PC-9 (cell line): ENCODE results near the gene CADPS2. TPM values are rescaled to one million over a fixed set of nuclear protein-coding genes. Genes with fewer than 3 reads are reported as not detected.

Experiments used
- BruUV-seq: library from RNA; stranded (reverse); fragments of 400-500 nt; replicated peaks from 2 replicates; lab custom pipeline; 2021; lab: Mats Ljungman, UMichigan
- CTCF ChIA-PET: fragments of 300-600 bp; sonication (Branson Sonifier 250); formaldehyde crosslinking; loops from one replicate; lab custom pipeline; 2022; ENCODE audit warnings: antibody characterized with exemption; lab: Charles Lee
- POLR2A ChIA-PET: fragments of 300-600 bp; sonication (Branson Sonifier 250); formaldehyde crosslinking; loops from one replicate; lab custom pipeline; 2022; ENCODE audit warnings: antibody characterized with exemption; ENCODE audit not compliant: unreplicated experiment; lab: Charles Lee
- DNase-seq, 2 experiments: peaks; one replicate each; pipeline versions ENCODE4 v3.0.0 to v3.0.0-alpha.2; 2015 to 2022; ENCODE audit warnings: mixed read lengths in 1 of 2
- H2AFZ ChIP-seq: fragments of 200-600 bp; sonication (generic); 2 replicates; pipeline ENCODE4 v1.8.1; 2017; ENCODE audit warnings: antibody characterized with exemption
- H3F3A ChIP-seq: fragments of 200-600 bp; sonication (generic); 2 replicates; pipeline ENCODE4 v1.8.1; 2017; ENCODE audit warnings: antibody characterized with exemption, mild to moderate bottlenecking, low read depth; ENCODE audit not compliant: insufficient read depth
- H3K27ac ChIP-seq: fragments of 200-600 bp; sonication (generic); 2 replicates; pipeline ENCODE4 v1.6.1; 2016; ENCODE audit warnings: mixed run types
- H3K27me3 ChIP-seq: fragments of 200-600 bp; sonication (generic); 2 replicates; pipeline ENCODE4 v1.6.1; 2016; ENCODE audit warnings: low read depth, mixed run types; ENCODE audit not compliant: insufficient read depth
- H3K36me3 ChIP-seq: fragments of 200-600 bp; sonication (generic); 2 replicates; pipeline ENCODE4 v1.6.1; 2016; ENCODE audit warnings: low read depth, mixed run types
- H3K4me1 ChIP-seq: fragments of 200-600 bp; sonication (generic); replicated peaks from 2 replicates; pipeline ENCODE4 v1.6.1; 2016; ENCODE audit warnings: mixed run types; ENCODE audit not compliant: insufficient read depth
- H3K4me2 ChIP-seq: fragments of 200-600 bp; sonication (generic); 2 replicates; pipeline ENCODE4 v1.6.1; 2017; ENCODE audit warnings: mixed run types
- H3K4me3 ChIP-seq: fragments of 200-600 bp; sonication (generic); 2 replicates; pipeline ENCODE4 v1.6.1; 2016; ENCODE audit warnings: mixed run types
- H3K79me2 ChIP-seq: fragments of 200-600 bp; sonication (generic); 2 replicates; pipeline ENCODE4 v1.6.1; 2017; ENCODE audit warnings: low read depth, mixed run types
- H3K9me2 ChIP-seq: fragments of 200-600 bp; sonication (generic); 2 replicates; pipeline ENCODE4 v1.8.1; 2017; ENCODE audit warnings: mild to moderate bottlenecking; ENCODE audit not compliant: insufficient read depth
- H3K9me3 ChIP-seq: fragments of 200-600 bp; sonication (generic); 2 replicates; pipeline ENCODE4 v1.8.1; 2016; ENCODE audit warnings: low read depth; ENCODE audit not compliant: insufficient read depth
- H4K20me1 ChIP-seq: fragments of 200-600 bp; sonication (generic); 2 replicates; pipeline ENCODE4 v1.8.1; 2017; ENCODE audit not compliant: insufficient read depth
- EZH2 ChIP-seq: fragments of 200-600 bp; sonication (generic); IDR thresholded peaks from 2 replicates; pipeline ENCODE4 v1.8.0; 2017; ENCODE audit warnings: antibody characterized with exemption, low read depth
- intact Hi-C: fragments of 100-400 bp; cut with micrococcal nuclease; formaldehyde crosslinking; loops from one replicate; pipeline ENCODE4 v1.10.0; 2022; ENCODE audit not compliant: unreplicated experiment
- total RNA-seq: library from RNA; stranded (reverse); gene quantifications from 2 replicates; pipeline ENCODE4 v1.2.3, GENCODE V29; 2021
- TF ChIP-seq, protein P1 (sequence below): fragments of 200-600 bp; sonication (generic); conservative IDR thresholded peaks from 2 replicates; pipeline ENCODE4 v1.6.1; 2017; ENCODE audit warnings: mixed run types, antibody characterized with exemption, mild to moderate bottlenecking, moderate library complexity

Gene CADPS2
- total RNA-seq, 1 experiment from 2014 or later = 11.9 TPM

DNA sequence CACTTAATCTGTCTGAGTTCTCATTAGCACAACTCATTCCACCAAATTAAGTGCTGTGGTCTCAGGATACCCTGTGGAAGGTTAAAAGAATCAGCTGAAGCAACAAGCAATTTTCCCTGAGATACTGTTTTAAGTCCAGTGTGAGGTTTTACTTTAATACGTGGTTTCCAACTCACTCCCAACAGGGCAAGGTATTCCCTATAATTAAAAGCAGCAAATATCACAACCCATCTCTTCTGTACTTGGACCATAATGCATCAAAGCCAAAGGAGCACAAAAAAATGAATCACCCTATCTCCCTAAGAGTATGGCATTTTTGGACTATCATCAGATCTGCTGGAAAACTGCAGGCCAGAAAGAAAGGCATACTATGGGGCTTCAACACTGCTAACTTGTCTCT is 4.9 kb downstream of the CADPS2 start:
- H4K20me1 ChIP-seq = no peaks in the 10 kb centered on the region

DNA sequence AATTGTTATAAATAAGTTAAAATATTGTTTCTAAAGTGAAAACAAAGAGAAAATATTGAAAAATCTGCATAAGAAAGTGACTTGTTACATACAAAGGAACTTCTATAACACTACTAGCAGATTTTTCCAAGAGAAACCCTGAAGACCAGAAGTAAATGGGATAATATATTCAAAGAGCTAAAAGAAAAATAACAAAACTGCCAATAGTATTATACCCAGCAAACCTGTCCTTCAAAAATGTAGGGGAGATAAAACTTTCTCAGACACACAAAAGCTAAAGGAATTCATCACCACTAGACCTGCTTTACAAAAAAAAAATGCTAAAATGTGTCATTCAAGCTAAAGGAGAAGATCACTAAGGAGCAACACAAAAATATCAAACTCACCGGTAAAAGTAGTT is 17.0 kb downstream of the CADPS2 start:
- H3K27ac ChIP-seq = no peak overlapping the region
- H3K79me2 ChIP-seq = no peaks in the 10 kb centered on the region
- no peaks in the 10 kb centered on the region for H3K9me2 ChIP-seq
- no TSS peak for BruUV-seq
- no peaks in the 10 kb centered on the region for H3K9me3 ChIP-seq
- ChIA-PET POLR2A (no interaction called here), CTCF (no interaction called here)
- H3K36me3 ChIP-seq = no peaks in the 10 kb centered on the region
- no peaks in the 10 kb centered on the region for H3F3A ChIP-seq
- no peaks in the 10 kb centered on the region for H3K27me3 ChIP-seq
- intact Hi-C loops = no loop called here
- H4K20me1 ChIP-seq = no peaks in the 10 kb centered on the region
- DNase-seq = no peak
- H2AFZ ChIP-seq = no peak overlapping the region
- H3K4me3 ChIP-seq = no peak overlapping the region
- TF ChIP-seq, protein P1, sequence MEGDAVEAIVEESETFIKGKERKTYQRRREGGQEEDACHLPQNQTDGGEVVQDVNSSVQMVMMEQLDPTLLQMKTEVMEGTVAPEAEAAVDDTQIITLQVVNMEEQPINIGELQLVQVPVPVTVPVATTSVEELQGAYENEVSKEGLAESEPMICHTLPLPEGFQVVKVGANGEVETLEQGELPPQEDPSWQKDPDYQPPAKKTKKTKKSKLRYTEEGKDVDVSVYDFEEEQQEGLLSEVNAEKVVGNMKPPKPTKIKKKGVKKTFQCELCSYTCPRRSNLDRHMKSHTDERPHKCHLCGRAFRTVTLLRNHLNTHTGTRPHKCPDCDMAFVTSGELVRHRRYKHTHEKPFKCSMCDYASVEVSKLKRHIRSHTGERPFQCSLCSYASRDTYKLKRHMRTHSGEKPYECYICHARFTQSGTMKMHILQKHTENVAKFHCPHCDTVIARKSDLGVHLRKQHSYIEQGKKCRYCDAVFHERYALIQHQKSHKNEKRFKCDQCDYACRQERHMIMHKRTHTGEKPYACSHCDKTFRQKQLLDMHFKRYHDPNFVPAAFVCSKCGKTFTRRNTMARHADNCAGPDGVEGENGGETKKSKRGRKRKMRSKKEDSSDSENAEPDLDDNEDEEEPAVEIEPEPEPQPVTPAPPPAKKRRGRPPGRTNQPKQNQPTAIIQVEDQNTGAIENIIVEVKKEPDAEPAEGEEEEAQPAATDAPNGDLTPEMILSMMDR = no peak
- TF ChIP-seq EZH2 = no peak
- H3K4me1 ChIP-seq = no peaks in the 10 kb centered on the region
- H3K4me2 ChIP-seq = no peak overlapping the region

More for the DNA sequence above, 4.9 kb downstream of the CADPS2 start:
- no TSS peak for BruUV-seq
- H2AFZ ChIP-seq = no peak overlapping the region
- no peak overlapping the region for H3K27ac ChIP-seq
- CTCF ChIA-PET = no interaction called here
- no peaks in the 10 kb centered on the region for H3K9me2 ChIP-seq
- no peak for DNase-seq
- no peak overlapping the region for H3K4me2 ChIP-seq
- intact Hi-C loops = loop anchor here (10.0 kb wide), 3 partner anchors 327 to 657 kb away; no protein-coding TSS in a partner anchor
- no peak overlapping the region for H3K4me3 ChIP-seq
- H3F3A ChIP-seq = no peaks in the 10 kb centered on the region; the same call in 1 of the 2 replicates
- H3K27me3 ChIP-seq = no peaks in the 10 kb centered on the region
- no peaks in the 10 kb centered on the region for H3K79me2 ChIP-seq
- no peaks in the 10 kb centered on the region for H3K9me3 ChIP-seq
- H3K4me1 ChIP-seq = peaks cover 12% of the 10 kb centered on the region
- no peaks in the 10 kb centered on the region for H3K36me3 ChIP-seq
- no peak for TF ChIP-seq EZH2
- TF ChIP-seq, protein P1 = no peak
- POLR2A ChIA-PET = interaction anchor here (0.7 kb wide), 1 partner anchor 46 kb away, joined by 5 read pairs; no protein-coding TSS in a partner anchor

DNA sequence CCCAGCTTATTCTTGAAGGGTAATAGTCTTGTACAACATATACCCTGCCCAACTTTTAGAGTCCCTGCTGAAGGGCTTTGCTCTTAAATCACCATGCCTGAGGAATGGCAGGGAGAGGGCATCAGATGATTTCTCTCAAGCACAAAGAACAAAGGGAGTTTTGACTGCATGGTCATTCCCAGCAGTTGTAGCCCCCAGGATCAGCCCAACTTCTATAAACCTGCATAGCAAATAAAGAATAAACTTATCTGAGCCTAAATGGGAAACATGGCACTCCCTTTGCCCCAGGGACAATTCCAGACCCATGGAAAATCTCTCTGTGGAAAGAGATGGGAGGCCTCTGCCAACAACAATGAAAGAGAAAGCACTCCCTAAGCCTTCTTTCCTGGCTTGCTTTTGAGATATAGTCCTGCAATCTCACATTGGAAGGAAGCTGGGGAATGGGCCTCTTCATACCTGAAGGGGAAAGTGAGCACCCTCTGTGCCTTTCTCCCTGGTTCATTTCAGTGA is 18.7 kb downstream of the CADPS2 start:
- no peaks in the 10 kb centered on the region for H3F3A ChIP-seq
- no peaks in the 10 kb centered on the region for H3K79me2 ChIP-seq
- no TSS peak for BruUV-seq
- no peak overlapping the region for H3K27ac ChIP-seq
- ChIA-PET POLR2A (no interaction called here), CTCF (no interaction called here)
- DNase-seq = no peak
- no peaks in the 10 kb centered on the region for H3K9me2 ChIP-seq
- H4K20me1 ChIP-seq = no peaks in the 10 kb centered on the region
- H3K4me1 ChIP-seq = no peaks in the 10 kb centered on the region
- no peaks in the 10 kb centered on the region for H3K9me3 ChIP-seq
- no peaks in the 10 kb centered on the region for H3K36me3 ChIP-seq
- no peak for TF ChIP-seq EZH2
- TF ChIP-seq, protein P1 = no peak
- H3K27me3 ChIP-seq = no peaks in the 10 kb centered on the region
- no peak overlapping the region for H3K4me3 ChIP-seq
- H2AFZ ChIP-seq = no peak overlapping the region
- H3K4me2 ChIP-seq = no peak overlapping the region
- intact Hi-C loops = no loop called here
